ENCODE data around the gene CARD8. TPM values are rescaled to one million over a fixed set of nuclear protein-coding genes. Genes with fewer than 3 reads are reported as not detected.

Gene CARD8
- total RNA-seq, 3 donors from 2014 or later = 22.7 to 41.4 (median 28.8) TPM

GRCh38 chr19:48190885-48191284 is 64.8 kb downstream of the CARD8 start:
- TF ChIP-seq, protein P1, sequence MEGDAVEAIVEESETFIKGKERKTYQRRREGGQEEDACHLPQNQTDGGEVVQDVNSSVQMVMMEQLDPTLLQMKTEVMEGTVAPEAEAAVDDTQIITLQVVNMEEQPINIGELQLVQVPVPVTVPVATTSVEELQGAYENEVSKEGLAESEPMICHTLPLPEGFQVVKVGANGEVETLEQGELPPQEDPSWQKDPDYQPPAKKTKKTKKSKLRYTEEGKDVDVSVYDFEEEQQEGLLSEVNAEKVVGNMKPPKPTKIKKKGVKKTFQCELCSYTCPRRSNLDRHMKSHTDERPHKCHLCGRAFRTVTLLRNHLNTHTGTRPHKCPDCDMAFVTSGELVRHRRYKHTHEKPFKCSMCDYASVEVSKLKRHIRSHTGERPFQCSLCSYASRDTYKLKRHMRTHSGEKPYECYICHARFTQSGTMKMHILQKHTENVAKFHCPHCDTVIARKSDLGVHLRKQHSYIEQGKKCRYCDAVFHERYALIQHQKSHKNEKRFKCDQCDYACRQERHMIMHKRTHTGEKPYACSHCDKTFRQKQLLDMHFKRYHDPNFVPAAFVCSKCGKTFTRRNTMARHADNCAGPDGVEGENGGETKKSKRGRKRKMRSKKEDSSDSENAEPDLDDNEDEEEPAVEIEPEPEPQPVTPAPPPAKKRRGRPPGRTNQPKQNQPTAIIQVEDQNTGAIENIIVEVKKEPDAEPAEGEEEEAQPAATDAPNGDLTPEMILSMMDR (IDR thresholded peaks at IDR 0.05) = no peak
- Histone ChIP-seq H3K9me3 (no peaks in the 10 kb centered on the region), H3K4me1 (ENCODE audit: low read depth) (no peaks in the 10 kb centered on the region), H3K36me3 (ENCODE audit: low read depth) (no peaks in the 10 kb centered on the region), H3K4me3 (no peak overlapping the region)
- ATAC-seq = no peak
- DNase-seq = no peak
- intact Hi-C loops (cut with DNase I, micrococcal nuclease) = no loop called here

GRCh38 chr19:48190288-48190884 is 65.3 kb downstream of the CARD8 start:
- DNase-seq = peak in 1 of 3 donors; percentile 17

DNA sequence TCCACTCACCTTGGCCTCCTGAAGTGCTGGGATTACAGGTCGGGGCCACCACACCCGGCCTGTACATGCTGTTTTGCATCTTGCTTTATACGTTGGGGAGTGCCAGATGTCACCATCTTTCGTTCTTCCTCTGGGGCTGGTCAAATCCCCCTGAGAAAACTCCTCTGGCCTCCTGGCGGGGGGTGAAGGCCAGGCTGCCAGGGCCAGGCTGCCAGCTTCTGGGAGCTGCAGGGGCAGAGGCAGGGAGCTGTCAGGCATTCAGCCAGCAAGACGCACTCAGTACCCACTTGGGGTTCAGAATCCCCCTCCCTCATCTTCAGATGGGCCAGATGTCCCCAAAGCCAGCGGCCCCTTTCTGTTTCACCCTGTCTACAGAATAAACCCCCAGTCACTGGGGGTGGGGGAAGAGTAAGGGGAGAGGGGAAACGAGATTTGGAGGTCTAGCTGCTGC is 69.1 kb downstream of the CARD8 start:
- intact Hi-C loops (cut with DNase I, micrococcal nuclease) = no loop called here
- DNase-seq (no peak), ATAC-seq (no peak)
- Histone ChIP-seq H3K4me3 (no peak overlapping the region), H3K4me1 (ENCODE audit: low read depth) (no peaks in the 10 kb centered on the region), H3K36me3 (ENCODE audit: low read depth) (no peaks in the 10 kb centered on the region), H3K9me3 (peaks cover 3% of the 10 kb centered on the region)
- TF ChIP-seq, protein P1 (IDR thresholded peaks at IDR 0.05) = no peak

More at GRCh38 chr19:48190288-48190884, 65.3 kb downstream of the CARD8 start:
- no peaks in the 10 kb centered on the region for H3K9me3 ChIP-seq
- no peaks in the 10 kb centered on the region for H3K4me1 ChIP-seq (ENCODE audit: low read depth)
- H3K36me3 ChIP-seq (ENCODE audit: low read depth) = no peaks in the 10 kb centered on the region
- TF ChIP-seq, protein P1 (IDR thresholded peaks at IDR 0.05) = no peak
- ATAC-seq = no peak
- no peak overlapping the region for H3K4me3 ChIP-seq
- intact Hi-C loops (cut with DNase I, micrococcal nuclease) = no loop called here

- peaks cover 9% of the 10 kb centered on the region for H3K9me3 ChIP-seq
- H3K36me3 ChIP-seq (ENCODE audit: low read depth) = no peaks in the 10 kb centered on the region
- ATAC-seq (no peak), DNase-seq (no peak)
- TF ChIP-seq, protein P1 (IDR thresholded peaks at IDR 0.05) = no peak
- intact Hi-C loops (cut with DNase I, micrococcal nuclease) = no loop called here
- H3K4me1 ChIP-seq (ENCODE audit: low read depth) = no peaks in the 10 kb centered on the region
- no peak overlapping the region for H3K4me3 ChIP-seq
Measured at GRCh38 chr19:48186015-48186414, 69.7 kb downstream of the CARD8 start.

DNA sequence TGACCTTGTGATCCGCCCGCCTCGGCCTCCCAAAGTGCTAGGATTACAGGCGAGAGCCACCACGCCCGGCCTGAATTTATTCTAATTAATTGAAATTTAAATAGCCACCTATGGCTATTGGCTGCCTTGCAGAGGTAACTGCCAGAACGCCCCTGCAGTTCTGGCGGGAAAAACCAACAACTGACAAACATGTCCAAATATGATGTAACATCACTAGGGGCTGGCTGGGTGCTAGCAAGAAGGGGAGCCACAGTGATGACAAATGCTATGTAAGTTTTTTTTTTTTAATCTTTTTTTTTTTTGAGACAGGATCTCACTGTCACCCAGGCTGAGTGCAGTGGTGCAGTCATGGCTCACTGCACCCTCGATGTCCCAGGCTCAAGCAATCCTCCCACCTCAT is 72.4 kb downstream of the CARD8 start:
- DNase-seq = no peak
- H3K4me1 ChIP-seq (ENCODE audit: low read depth) = no peaks in the 10 kb centered on the region
- peaks cover 9% of the 10 kb centered on the region for H3K9me3 ChIP-seq
- no peaks in the 10 kb centered on the region for H3K36me3 ChIP-seq (ENCODE audit: low read depth)
- intact Hi-C loops (cut with DNase I, micrococcal nuclease) = no loop called here
- TF ChIP-seq, protein P1 (IDR thresholded peaks at IDR 0.05) = no peak
- H3K4me3 ChIP-seq = no peak overlapping the region
- no peak for ATAC-seq

Measured in mucosa of descending colon (tissue), 3 donors.